Ascending aorta (tissue), 2 donors: ENCODE measurements around the gene DAG1. TPM values are rescaled to one million over a fixed set of nuclear protein-coding genes. Genes with fewer than 3 reads are reported as not detected.
"Not testable (repeated sequence)": the region's sequence is repeated elsewhere in the genome, so short reads cannot be mapped to it uniquely, and the experiment has no call there.

Experiments
- DNase-seq, 2 donors: peaks; one replicate each; pipeline ENCODE4 v3.0.0-alpha.2; 2019; ENCODE audit warnings: low spot score in 2 of 2
- H3K27ac ChIP-seq, 2 donors: fragments of 200-600 bp; sonication (generic); one replicate each; pipeline ENCODE4 v1.5.1; 2016 to 2017; ENCODE audit warnings: mild to moderate bottlenecking in 1 of 2
- H3K27me3 ChIP-seq: fragments of 200-600 bp; sonication (generic); one replicate; pipeline ENCODE4 v1.5.1; 2017
- H3K36me3 ChIP-seq, 2 donors: fragments of 200-600 bp; sonication (generic); one replicate each; pipeline ENCODE4 v1.5.1; 2016
- H3K4me1 ChIP-seq, 2 donors: fragments of 200-600 bp; sonication (generic); one replicate each; pipeline ENCODE4 v1.5.1; 2016 to 2017; ENCODE audit warnings: mild to moderate bottlenecking in 1 of 2
- H3K4me3 ChIP-seq, 2 donors: fragments of 200-600 bp; sonication (generic); one replicate each; pipeline ENCODE4 v1.5.1; 2016 to 2017; ENCODE audit warnings: mild to moderate bottlenecking in 1 of 2
- H3K9me3 ChIP-seq, 2 donors: fragments of 200-600 bp; sonication (generic); one replicate each; pipeline ENCODE4 v1.5.1; 2016
- intact Hi-C: fragments of 100-400 bp; cut with DNase I; formaldehyde crosslinking; loops from one replicate; pipeline ENCODE4 v1.15.1; 2023
- total RNA-seq: library from RNA; depleted of rRNA; stranded (reverse); fragments of >200 nt; gene quantifications from one replicate; pipeline ENCODE4 v1.1.0, GENCODE V29; 2016
- TF ChIP-seq, protein P1 (sequence below), 3 experiments: fragments of 200-600 bp in 2 of 3; fragments of 450-650 bp in 1 of 3; sonication (generic) in 2 of 3; IDR thresholded peaks; one replicate each; pipeline ENCODE4 v1.5.1; 2016 to 2019; ENCODE audit warnings: antibody characterized with exemption in 3 of 3, mild to moderate bottlenecking in 1 of 3, moderate library complexity in 1 of 3

The DAG1 gene
- total RNA-seq, 1 donor from 2014 or later: 57.9 TPM

- Histone ChIP-seq H3K4me3 (no peak overlapping the region), H3K4me1 (peaks cover 13 to 47% of the 10 kb centered on the region in 2 donors), H3K27ac (peak overlapping the region; percentile 83 to 86), H3K36me3 (no peaks in the 10 kb centered on the region), H3K27me3 (no peaks in the 10 kb centered on the region), H3K9me3 (no peaks in the 10 kb centered on the region)
- TF ChIP-seq, protein P1, sequence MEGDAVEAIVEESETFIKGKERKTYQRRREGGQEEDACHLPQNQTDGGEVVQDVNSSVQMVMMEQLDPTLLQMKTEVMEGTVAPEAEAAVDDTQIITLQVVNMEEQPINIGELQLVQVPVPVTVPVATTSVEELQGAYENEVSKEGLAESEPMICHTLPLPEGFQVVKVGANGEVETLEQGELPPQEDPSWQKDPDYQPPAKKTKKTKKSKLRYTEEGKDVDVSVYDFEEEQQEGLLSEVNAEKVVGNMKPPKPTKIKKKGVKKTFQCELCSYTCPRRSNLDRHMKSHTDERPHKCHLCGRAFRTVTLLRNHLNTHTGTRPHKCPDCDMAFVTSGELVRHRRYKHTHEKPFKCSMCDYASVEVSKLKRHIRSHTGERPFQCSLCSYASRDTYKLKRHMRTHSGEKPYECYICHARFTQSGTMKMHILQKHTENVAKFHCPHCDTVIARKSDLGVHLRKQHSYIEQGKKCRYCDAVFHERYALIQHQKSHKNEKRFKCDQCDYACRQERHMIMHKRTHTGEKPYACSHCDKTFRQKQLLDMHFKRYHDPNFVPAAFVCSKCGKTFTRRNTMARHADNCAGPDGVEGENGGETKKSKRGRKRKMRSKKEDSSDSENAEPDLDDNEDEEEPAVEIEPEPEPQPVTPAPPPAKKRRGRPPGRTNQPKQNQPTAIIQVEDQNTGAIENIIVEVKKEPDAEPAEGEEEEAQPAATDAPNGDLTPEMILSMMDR (IDR thresholded peaks at IDR 0.05): no peak
- no peak for DNase-seq
- intact Hi-C loops: loop anchor here (5.0 kb wide), 1 partner anchor 81 kb away; the partner anchor contains the start of genes RHOA and TCTA
These were observed 22.9 kb downstream of the DAG1 start for GRCh38 chr3:49492969-49493368.

- no peak for DNase-seq
- H3K4me1 ChIP-seq: peaks cover 13 to 55% of the 10 kb centered on the region in 2 donors
- TF ChIP-seq, protein P1 (IDR thresholded peaks at IDR 0.05): no peak
- H3K9me3 ChIP-seq: no peaks in the 10 kb centered on the region
- H3K27ac ChIP-seq: peak overlapping the region; percentile 83 to 86
- intact Hi-C loops: loop anchor here (5.0 kb wide), 1 partner anchor 82 kb away; the partner anchor contains the start of genes RHOA and TCTA
- no peaks in the 10 kb centered on the region for H3K27me3 ChIP-seq
- no peaks in the 10 kb centered on the region for H3K36me3 ChIP-seq
- H3K4me3 ChIP-seq: no peak overlapping the region
These were observed 23.8 kb downstream of the DAG1 start for GRCh38 chr3:49493901-49494300.

- H3K4me1 ChIP-seq: peaks cover 8 to 47% of the 10 kb centered on the region in 2 donors
- H3K27ac ChIP-seq: peak overlapping the region; percentile 83 to 86
- intact Hi-C loops: no loop called here
- no peak for DNase-seq
- no peaks in the 10 kb centered on the region for H3K9me3 ChIP-seq
- H3K4me3 ChIP-seq: no peak overlapping the region
- no peaks in the 10 kb centered on the region for H3K27me3 ChIP-seq
- no peaks in the 10 kb centered on the region for H3K36me3 ChIP-seq
- TF ChIP-seq, protein P1 (IDR thresholded peaks at IDR 0.05): no peak
These were observed 25.0 kb downstream of the DAG1 start for GRCh38 chr3:49495023-49495422.

DNA sequence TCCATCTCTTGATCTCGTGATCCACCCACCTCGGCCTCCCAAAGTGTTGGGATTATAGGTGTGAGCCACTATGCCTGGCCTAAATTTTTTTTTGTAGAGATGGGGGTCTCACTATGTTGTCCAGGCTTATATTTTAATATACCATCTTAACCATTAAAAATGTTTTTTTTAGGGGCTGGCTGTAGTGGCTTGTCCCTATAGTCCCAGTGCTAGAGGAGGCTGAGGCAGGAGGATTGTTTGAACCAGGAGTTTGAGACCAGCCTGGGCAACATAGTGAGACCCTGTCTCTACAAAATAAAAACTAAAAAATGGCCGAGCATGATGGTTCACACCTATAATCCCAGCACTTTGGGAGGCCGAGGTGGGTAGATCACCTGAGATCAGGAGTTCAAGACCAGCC, 26.8 kb downstream of the DAG1 start:
- DNase-seq, intact Hi-C loops, H3K27me3 ChIP-seq, H3K36me3 ChIP-seq, H3K4me3 ChIP-seq, H3K9me3 ChIP-seq: not testable (repeated sequence)
- Histone ChIP-seq H3K27ac (peak overlapping the region in 1 of 2 donors; percentile 86), H3K4me1 (peaks cover 14 to 58% of the 10 kb centered on the region in 2 donors)

- no peaks in the 10 kb centered on the region for H3K27me3 ChIP-seq
- no peaks in the 10 kb centered on the region for H3K36me3 ChIP-seq
- no peak for DNase-seq
- intact Hi-C loops: no loop called here
- peaks cover 14 to 54% of the 10 kb centered on the region in 2 donors for H3K4me1 ChIP-seq
- TF ChIP-seq, protein P1 (IDR thresholded peaks at IDR 0.05): no peak
- no peaks in the 10 kb centered on the region for H3K9me3 ChIP-seq
- H3K4me3 ChIP-seq: no peak overlapping the region
- peak overlapping the region; percentile 92 to 93 for H3K27ac ChIP-seq
These were observed 27.5 kb downstream of the DAG1 start for GRCh38 chr3:49497606-49498005.

GRCh38 chr3:49498239-49498638, 28.2 kb downstream of the DAG1 start:
- intact Hi-C loops: no loop called here
- H3K9me3 ChIP-seq: no peaks in the 10 kb centered on the region
- TF ChIP-seq, protein P1 (IDR thresholded peaks at IDR 0.05): no peak
- H3K27ac ChIP-seq: peak overlapping the region; percentile 92 to 93
- H3K4me1 ChIP-seq: peaks cover 14 to 47% of the 10 kb centered on the region in 2 donors
- DNase-seq: no peak
- no peak overlapping the region for H3K4me3 ChIP-seq
- H3K27me3 ChIP-seq: no peaks in the 10 kb centered on the region
- H3K36me3 ChIP-seq: no peaks in the 10 kb centered on the region
